Prostate gland (tissue), 2 donors: ENCODE data around the gene ATRAID. TPM values are rescaled to one million over a fixed set of nuclear protein-coding genes. Genes with fewer than 3 reads are reported as not detected.

Experiments
- DNase-seq: peaks from one replicate; pipeline ENCODE4 v3.0.0-alpha.2; 2019; ENCODE audit warnings: low spot score
- H3K27ac ChIP-seq, 2 donors: fragments of 200-600 bp; sonication (generic); 2 replicates each; pipeline ENCODE4 v1.5.1; 2017 to 2019
- H3K27me3 ChIP-seq: fragments of 200-600 bp; sonication (generic); replicated peaks from 2 replicates; pipeline ENCODE4 v1.5.1; 2019; ENCODE audit not compliant: insufficient read depth
- H3K36me3 ChIP-seq, 2 donors: fragments of 200-600 bp; sonication (generic); 1 replicate in 1 of 2; 2 replicates in 1 of 2; pipeline versions ENCODE4 v1.5.1 to v1.8.1; 2017 to 2019
- H3K4me1 ChIP-seq: fragments of 200-600 bp; sonication (generic); replicated peaks from 2 replicates; pipeline ENCODE4 v1.5.1; 2019
- H3K4me3 ChIP-seq, 2 donors: fragments of 200-600 bp; sonication (generic); 2 replicates each; pipeline ENCODE4 v1.5.1; 2017 to 2019
- H3K9me3 ChIP-seq: fragments of 200-600 bp; sonication (generic); 2 replicates; pipeline ENCODE4 v1.5.1; 2017
- POLR2A ChIP-seq: fragments of 450-650 bp; IDR thresholded peaks from one replicate; pipeline ENCODE4 v1.6.1; 2016; ENCODE audit warnings: antibody characterized with exemption, mild to moderate bottlenecking
- POLR2AphosphoS5 ChIP-seq: sonication (generic); formaldehyde crosslinking; IDR thresholded peaks from one replicate; pipeline ENCODE4 v1.6.1; 2017; ENCODE audit warnings: antibody characterized with exemption
- WGBS: methylation state at CpG from one replicate; pipeline ENCODE4 v1.1.5; 2018; 5-methylcytosine and 5-hydroxymethylcytosine counted together
- intact Hi-C: fragments of 100-400 bp; cut with DNase I; formaldehyde crosslinking; loops from one replicate; pipeline ENCODE4 v1.14.2; 2022
- total RNA-seq, 2 donors: library from RNA; depleted of rRNA; stranded (reverse); fragments of >200 nt; gene quantifications; one replicate each; pipeline ENCODE4 v1.1.0, GENCODE V29; 2016
- TF ChIP-seq, protein P1 (sequence below), 4 experiments: fragments of 200-600 bp in 2 of 4; fragments of 450-650 bp in 2 of 4; sonication (generic) in 2 of 4; IDR thresholded peaks; 1 replicate in 3 of 4; 2 replicates in 1 of 4; pipeline ENCODE4 v1.5.1; 2016 to 2019; ENCODE audit warnings: antibody characterized with exemption in 4 of 4, mild to moderate bottlenecking in 2 of 4, moderate library complexity in 2 of 4

ATRAID gene
- total RNA-seq, 2 donors from 2014 or later, result 217 to 222 TPM

DNA sequence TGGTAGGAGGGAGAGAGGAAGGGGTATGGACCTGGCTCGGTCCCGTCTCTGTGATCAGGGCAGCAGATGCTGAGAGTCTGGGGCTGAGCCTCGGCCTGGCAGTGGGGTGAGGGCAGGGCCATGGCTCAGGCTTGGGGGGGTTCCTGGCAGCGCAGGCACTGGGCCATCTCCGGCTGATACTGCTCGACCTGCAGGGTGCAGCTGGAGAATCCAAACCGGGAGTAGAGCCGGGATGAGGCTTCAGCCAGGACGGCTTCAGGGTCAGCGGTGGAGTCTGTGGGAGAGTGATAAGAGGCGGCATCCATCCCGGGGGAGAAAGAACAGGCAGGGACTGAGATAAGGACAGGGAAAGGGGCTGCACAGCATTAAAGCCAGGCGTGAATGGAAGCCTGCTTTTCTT lies 43.3 kb downstream of the ATRAID start:
- no peaks in the 10 kb centered on the region for H3K27me3 ChIP-seq
- WGBS, result 55% methylated on average over 13 of the region's 13 CpGs
- DNase-seq, result no peak

DNA sequence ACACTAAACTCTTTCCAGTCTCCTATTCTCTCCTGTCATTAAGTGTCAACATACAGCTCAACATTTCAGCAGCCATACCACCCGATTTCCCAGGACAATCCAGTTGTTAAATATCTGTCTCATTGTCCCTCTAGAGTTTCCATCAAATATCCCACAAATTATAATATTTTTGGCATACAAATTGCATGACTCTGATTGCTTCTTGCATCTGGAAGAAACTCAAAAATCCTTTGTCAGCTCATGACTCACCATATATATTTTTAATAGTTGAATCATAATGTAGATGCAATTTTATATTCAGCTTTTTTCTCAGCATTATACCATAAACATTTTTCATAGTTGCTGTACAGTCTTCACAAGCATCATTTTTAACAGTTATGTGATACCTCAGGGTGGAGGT lies 43.8 kb downstream of the ATRAID start:
- intact Hi-C loops, result no loop called here
- no peak overlapping the region for H3K4me3 ChIP-seq
- WGBS, result 46% methylated on average over 1 of the region's 1 CpG
- H3K27me3 ChIP-seq, result no peaks in the 10 kb centered on the region
- DNase-seq, result no peak
- no peak for TF ChIP-seq POLR2AphosphoS5
- no peak for TF ChIP-seq POLR2A
- TF ChIP-seq, protein P1, sequence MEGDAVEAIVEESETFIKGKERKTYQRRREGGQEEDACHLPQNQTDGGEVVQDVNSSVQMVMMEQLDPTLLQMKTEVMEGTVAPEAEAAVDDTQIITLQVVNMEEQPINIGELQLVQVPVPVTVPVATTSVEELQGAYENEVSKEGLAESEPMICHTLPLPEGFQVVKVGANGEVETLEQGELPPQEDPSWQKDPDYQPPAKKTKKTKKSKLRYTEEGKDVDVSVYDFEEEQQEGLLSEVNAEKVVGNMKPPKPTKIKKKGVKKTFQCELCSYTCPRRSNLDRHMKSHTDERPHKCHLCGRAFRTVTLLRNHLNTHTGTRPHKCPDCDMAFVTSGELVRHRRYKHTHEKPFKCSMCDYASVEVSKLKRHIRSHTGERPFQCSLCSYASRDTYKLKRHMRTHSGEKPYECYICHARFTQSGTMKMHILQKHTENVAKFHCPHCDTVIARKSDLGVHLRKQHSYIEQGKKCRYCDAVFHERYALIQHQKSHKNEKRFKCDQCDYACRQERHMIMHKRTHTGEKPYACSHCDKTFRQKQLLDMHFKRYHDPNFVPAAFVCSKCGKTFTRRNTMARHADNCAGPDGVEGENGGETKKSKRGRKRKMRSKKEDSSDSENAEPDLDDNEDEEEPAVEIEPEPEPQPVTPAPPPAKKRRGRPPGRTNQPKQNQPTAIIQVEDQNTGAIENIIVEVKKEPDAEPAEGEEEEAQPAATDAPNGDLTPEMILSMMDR (IDR thresholded peaks at IDR 0.05), result no peak
- H3K36me3 ChIP-seq, result no peaks in the 10 kb centered on the region
- no peaks in the 10 kb centered on the region for H3K9me3 ChIP-seq
- H3K4me1 ChIP-seq, result no peaks in the 10 kb centered on the region
- H3K27ac ChIP-seq, result no peak overlapping the region

More for the DNA sequence above, 43.3 kb downstream of the ATRAID start:
- intact Hi-C loops, result no loop called here
- no peak overlapping the region for H3K27ac ChIP-seq
- TF ChIP-seq POLR2A (no peak), POLR2AphosphoS5 (no peak)
- TF ChIP-seq, protein P1 (IDR thresholded peaks at IDR 0.05), result no peak
- no peaks in the 10 kb centered on the region for H3K4me1 ChIP-seq
- H3K4me3 ChIP-seq, result no peak overlapping the region
- H3K9me3 ChIP-seq, result no peaks in the 10 kb centered on the region
- H3K36me3 ChIP-seq, result no peaks in the 10 kb centered on the region

DNA sequence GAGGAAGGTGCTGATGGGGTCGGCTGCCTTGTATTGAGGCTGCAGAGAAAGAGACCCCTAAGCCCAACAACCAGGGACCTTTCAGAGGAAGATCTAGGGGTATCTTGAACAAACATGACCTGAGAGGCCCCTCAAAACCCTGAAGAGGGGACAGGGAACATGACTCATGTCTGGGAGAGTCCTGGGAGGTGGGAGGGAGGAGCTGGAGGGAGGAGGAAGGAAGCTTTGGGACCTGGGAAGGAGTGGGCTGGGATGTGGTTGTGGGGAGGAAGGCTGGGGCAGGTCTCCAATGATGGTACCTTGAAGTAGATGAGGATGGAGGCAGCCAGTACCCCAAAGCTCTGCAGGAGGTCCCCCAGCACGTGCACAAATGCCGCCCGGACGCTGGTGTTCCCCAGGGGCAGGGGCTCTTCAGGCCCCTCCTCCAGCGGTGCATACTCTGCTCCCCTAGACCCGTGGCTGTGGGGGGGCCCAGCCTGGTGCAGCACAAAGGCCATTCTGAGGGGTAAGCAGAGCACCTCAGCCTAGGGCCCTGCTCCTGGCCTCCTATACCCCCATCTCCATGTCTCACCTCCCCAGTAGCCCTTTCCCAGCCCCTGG lies 45.1 kb downstream of the ATRAID start:
- no peaks in the 10 kb centered on the region for H3K4me1 ChIP-seq
- WGBS, result 77% methylated on average over 7 of the region's 7 CpGs
- H3K9me3 ChIP-seq, result no peaks in the 10 kb centered on the region
- DNase-seq, result no peak
- H3K36me3 ChIP-seq, result no peaks in the 10 kb centered on the region
- H3K27ac ChIP-seq, result no peak overlapping the region
- TF ChIP-seq POLR2A (no peak), POLR2AphosphoS5 (no peak)
- TF ChIP-seq, protein P1 (IDR thresholded peaks at IDR 0.05), result no peak
- H3K4me3 ChIP-seq, result no peak overlapping the region
- H3K27me3 ChIP-seq, result no peaks in the 10 kb centered on the region
- intact Hi-C loops, result no loop called here

DNA sequence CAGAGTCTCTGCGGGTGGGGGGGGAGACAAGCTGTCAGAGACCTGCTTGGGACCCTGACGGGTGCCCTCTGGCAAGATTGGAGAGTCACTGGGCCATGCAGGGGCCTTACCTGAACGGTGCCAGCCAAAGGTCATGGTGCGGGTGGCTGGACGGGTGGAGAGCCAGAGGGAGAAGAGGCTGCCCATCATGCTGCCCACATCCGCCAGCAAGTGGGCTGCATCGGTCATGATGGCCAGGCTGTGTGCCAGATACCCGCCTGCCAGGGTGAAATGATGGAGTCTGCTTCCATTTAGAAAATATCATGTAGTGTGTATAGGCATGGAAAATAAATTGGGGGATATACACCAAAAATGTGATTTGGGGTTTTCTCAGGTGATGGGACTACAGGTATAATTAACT lies 46.2 kb downstream of the ATRAID start:
- Histone ChIP-seq H3K4me3 (no peak overlapping the region), H3K36me3 (no peaks in the 10 kb centered on the region), H3K9me3 (no peaks in the 10 kb centered on the region), H3K27me3 (peaks cover 3% of the 10 kb centered on the region), H3K4me1 (peaks cover 4% of the 10 kb centered on the region), H3K27ac (no peak overlapping the region)
- intact Hi-C loops, result no loop called here
- TF ChIP-seq, protein P1 (IDR thresholded peaks at IDR 0.05), result no peak
- TF ChIP-seq POLR2A (no peak), POLR2AphosphoS5 (no peak)
- 84% methylated on average over 8 of the region's 8 CpGs for WGBS
- DNase-seq, result no peak

DNA sequence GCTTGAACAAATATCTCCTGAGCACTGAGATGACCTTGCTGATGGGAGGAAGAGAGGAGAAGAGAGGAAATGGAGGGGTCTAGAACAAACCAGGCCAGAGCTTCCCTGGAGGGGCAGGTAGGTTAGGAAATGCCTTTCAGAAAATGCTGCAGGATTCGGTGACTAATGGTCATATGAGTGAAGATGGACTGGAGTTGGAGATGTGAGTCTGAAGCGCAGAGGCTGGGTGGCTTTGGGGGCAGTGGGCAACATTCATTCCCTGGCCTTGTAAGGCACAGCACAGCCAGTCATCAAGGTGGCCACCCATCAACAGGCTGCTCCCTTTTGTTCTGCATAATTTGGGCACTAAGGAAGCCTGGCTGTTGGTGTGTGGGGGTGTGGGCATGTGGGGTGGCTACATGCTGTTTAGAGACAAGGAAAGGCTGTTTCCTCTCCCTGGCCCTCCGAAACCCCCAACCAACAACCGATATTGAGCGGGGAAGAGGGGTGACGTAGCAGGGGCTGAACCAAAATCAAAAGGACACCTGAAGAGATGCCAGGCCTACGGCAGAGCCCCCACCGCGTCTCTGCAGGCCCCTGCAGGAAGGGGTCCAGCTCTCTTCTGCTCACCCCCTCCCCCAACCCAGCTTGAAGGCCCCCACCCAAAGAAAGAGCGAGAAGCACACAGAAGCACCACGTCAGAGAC lies 49.5 kb downstream of the ATRAID start:
- no peak for TF ChIP-seq POLR2AphosphoS5
- TF ChIP-seq, protein P1 (IDR thresholded peaks at IDR 0.05), result no peak
- TF ChIP-seq POLR2A, result no peak
- no peak overlapping the region for H3K27ac ChIP-seq
- no peaks in the 10 kb centered on the region for H3K36me3 ChIP-seq
- intact Hi-C loops, result no loop called here
- H3K4me1 ChIP-seq, result peaks cover 7% of the 10 kb centered on the region
- H3K27me3 ChIP-seq, result peaks cover 10% of the 10 kb centered on the region
- DNase-seq, result no peak
- WGBS, result 54% methylated on average over 11 of the region's 11 CpGs
- H3K9me3 ChIP-seq, result no peaks in the 10 kb centered on the region
- H3K4me3 ChIP-seq, result no peak overlapping the region
